ENCODE data around the gene PGBD1. TPM values are rescaled to one million over a fixed set of nuclear protein-coding genes. Genes with fewer than 3 reads are reported as not detected.

PGBD1 gene
- total RNA-seq, 4 donors from 2014 or later: 2.6 to 10.9 (median 7.0) TPM

DNA sequence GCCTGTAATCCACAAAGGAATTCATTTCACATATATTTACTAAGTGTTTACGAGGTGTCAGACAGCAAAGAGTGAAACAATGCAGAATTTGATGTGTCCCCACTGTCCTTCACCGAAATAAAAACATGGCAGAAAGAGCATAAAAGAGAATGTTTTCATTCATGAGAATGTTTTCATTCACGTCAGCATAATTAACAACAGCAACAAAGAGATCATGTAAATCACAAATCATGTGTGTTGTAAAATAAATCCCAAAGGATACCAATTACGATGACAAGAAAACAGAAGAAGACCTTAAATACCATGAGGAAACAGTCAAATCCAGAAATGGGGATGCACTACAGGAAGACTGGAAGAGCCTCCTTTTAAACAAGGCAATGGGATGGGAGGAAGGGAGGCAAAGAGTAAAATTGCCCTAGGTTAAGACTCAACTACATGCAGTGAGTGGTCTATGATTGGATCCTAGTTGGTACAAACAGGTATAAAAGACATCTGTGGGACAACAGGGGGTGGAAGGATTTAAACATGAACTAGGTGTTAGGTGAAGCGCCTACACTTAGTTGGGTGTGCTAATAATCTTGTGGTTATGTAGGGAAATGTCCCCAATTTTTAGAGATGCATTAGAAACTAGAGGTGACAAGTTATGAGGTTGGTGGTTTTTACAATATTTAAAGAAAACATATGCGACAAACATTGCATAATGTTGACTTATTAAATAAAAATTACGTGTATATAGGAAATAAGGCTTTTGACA is 53.1 kb downstream of the PGBD1 start:
- Histone ChIP-seq H3K9me3 (no peaks in the 10 kb centered on the region), H3K4me1 (no peaks in the 10 kb centered on the region), H3K4me3 (no peak overlapping the region), H3K36me3 (no peaks in the 10 kb centered on the region), H3K27ac (peak overlapping the region; percentile 99), H3K27me3 (no peaks in the 10 kb centered on the region)
- intact Hi-C loops (cut with DNase I; ENCODE audit: low total_unique reads): no loop called here
- TF ChIP-seq POLR2A (IDR thresholded peaks at IDR 0.05): no peak
- TF ChIP-seq, protein P1, sequence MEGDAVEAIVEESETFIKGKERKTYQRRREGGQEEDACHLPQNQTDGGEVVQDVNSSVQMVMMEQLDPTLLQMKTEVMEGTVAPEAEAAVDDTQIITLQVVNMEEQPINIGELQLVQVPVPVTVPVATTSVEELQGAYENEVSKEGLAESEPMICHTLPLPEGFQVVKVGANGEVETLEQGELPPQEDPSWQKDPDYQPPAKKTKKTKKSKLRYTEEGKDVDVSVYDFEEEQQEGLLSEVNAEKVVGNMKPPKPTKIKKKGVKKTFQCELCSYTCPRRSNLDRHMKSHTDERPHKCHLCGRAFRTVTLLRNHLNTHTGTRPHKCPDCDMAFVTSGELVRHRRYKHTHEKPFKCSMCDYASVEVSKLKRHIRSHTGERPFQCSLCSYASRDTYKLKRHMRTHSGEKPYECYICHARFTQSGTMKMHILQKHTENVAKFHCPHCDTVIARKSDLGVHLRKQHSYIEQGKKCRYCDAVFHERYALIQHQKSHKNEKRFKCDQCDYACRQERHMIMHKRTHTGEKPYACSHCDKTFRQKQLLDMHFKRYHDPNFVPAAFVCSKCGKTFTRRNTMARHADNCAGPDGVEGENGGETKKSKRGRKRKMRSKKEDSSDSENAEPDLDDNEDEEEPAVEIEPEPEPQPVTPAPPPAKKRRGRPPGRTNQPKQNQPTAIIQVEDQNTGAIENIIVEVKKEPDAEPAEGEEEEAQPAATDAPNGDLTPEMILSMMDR (IDR thresholded peaks at IDR 0.05): no peak
- no peak for DNase-seq

DNA sequence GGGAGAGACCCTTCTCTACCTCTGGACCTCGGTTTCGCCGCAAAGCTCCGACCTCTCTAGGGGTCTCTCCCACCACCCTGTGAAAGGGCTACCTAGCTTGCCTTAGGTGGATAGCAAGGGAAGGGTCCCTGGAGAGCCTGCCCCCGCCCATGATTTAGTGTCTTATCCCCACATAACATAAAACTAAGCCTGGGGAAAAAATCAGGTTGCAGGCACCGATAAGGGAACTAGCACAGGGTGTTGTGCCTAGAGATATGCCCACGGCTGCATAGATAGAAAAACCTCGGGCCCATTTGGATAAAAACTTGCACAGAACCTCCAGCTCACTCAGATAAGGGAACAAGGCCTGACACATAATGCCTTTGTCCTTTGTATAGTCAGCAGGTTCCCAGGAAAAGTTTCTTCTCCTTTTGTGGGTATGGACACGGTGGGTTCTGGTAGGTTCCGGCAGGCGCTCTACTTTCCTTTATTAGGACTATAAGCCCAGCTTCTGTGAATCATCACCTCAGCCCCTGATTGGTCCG is 53.7 kb downstream of the PGBD1 start:
- Histone ChIP-seq H3K4me3 (peak overlapping the region; percentile 75 to 79), H3K27me3 (no peaks in the 10 kb centered on the region), H3K4me1 (no peaks in the 10 kb centered on the region), H3K27ac (peak overlapping the region; percentile 99), H3K9me3 (no peaks in the 10 kb centered on the region), H3K36me3 (no peaks in the 10 kb centered on the region)
- DNase-seq: no peak
- TF ChIP-seq, protein P1 (IDR thresholded peaks at IDR 0.05): no peak
- no peak for TF ChIP-seq POLR2A (IDR thresholded peaks at IDR 0.05)
- intact Hi-C loops (cut with DNase I; ENCODE audit: low total_unique reads): no loop called here

- no peaks in the 10 kb centered on the region for H3K4me1 ChIP-seq
- H3K36me3 ChIP-seq: no peaks in the 10 kb centered on the region
- no peaks in the 10 kb centered on the region for H3K9me3 ChIP-seq
- intact Hi-C loops (cut with DNase I; ENCODE audit: low total_unique reads): no loop called here
- peak; percentile 60 to 78 for TF ChIP-seq POLR2A (IDR thresholded peaks at IDR 0.05)
- TF ChIP-seq, protein P1 (IDR thresholded peaks at IDR 0.05): no peak
- peak within 1 kb of the TSS; percentile 99 for H3K27ac ChIP-seq
- peak; percentile 96 to 99 for DNase-seq
- no peaks in the 10 kb centered on the region for H3K27me3 ChIP-seq
- peak within 1 kb of the TSS; percentile 75 to 79 for H3K4me3 ChIP-seq
These were observed 54.4 kb downstream of the PGBD1 start, which contains the start of gene ZSCAN31 for GRCh38 chr6:28335564-28336283. ZSCAN31 (minus strand) TSS chr6:28336148; CDS start chr6:28329683, 6,465 bp downstream.

- TF ChIP-seq, protein P1 (IDR thresholded peaks at IDR 0.05): peak in 1 of 4 experiments; percentile 9
- no peak for TF ChIP-seq POLR2A (IDR thresholded peaks at IDR 0.05)
- peak in 1 of 2 donors; percentile 34 for DNase-seq
- Histone ChIP-seq H3K9me3 (no peaks in the 10 kb centered on the region), H3K27me3 (no peaks in the 10 kb centered on the region), H3K27ac (peak overlapping the region; percentile 99), H3K36me3 (no peaks in the 10 kb centered on the region), H3K4me1 (no peaks in the 10 kb centered on the region), H3K4me3 (peak overlapping the region; percentile 75 to 79)
- intact Hi-C loops (cut with DNase I; ENCODE audit: low total_unique reads): no loop called here
These were observed 55.1 kb downstream of the PGBD1 start for GRCh38 chr6:28336284-28337120.
